GF-D8 (cell line): ENCODE measurements around the gene YARS1.

ENCODE experiments used
- DNase-seq: peaks from one replicate; lab custom pipeline; 2025; lab: John Stamatoyannopoulos, UW

The YARS1 gene

DNA sequence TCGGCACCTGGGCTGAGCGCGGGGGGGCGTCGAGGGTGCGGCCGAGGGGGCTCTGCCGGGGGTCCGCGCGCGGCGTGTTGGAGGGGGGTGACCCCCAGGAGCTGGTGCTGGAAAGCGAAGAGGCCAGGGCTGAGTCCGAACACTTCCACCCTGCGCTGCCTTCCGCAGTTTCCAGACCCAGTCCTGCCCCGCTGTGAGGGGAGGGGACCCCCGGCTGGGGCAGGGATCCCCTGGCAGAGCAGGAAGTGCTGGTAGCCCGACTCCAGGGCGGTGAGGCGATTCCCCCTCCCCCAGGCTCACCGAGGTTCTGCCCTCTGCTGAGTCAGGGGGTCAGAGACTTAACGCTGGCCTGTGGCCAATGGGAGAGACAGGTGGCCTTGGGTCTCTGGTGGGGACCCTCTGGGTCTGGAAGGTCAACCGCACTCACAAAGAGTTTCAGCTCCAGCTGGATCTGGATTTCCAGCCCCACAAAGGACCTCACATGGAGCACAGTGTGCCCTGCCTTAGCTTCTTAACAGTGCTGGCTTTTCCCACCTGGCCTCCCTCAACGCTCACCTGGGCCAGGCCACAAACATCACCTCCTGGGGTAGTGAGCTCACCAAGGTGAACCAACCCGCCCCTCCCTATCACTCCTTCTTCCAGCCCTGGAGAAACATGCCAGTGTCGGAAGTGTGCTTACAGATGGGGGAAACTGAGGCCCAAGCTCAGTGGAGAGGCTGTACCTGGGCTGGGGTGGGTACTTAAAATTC, 74.8 kb downstream of the YARS1 start:
- no peak for DNase-seq

DNA sequence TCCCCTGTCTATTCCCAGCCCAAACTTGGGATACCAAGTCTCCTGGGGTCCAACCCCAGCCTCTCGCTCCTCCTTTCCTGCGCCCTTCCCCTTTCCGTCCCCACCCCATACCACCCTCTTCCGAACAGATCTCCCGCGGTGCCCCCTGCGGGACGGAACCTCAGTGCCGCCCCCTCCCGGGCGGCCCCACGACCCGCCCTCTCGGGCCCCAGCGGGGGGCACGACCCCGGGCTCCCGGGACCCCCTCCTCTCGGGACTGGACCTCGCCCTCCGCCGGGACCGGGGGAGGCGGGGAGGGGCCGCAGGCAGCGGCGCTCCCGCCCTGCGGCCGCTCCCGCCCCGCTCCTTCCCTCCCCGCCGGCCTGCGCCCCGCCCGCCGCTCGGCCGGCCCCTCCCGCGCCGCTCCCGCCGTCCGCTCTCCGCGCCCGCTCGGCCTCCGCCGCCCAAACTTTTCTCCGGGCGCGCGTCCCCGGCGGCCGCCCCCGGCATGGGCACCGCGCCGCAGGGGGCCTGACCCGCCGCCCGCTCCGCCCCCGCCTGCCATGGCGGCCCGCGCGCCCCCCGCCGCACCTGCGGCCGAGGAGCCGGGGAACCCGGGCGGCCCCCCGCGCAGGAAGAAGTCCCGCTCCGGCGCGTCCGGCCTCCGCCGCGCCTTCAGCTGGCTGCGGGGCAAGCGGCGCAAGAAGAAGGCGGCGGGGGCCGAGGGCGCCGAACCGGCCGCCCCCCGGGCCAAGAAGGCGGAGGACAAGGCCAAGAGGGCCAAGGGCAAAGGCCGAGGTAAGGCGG, 75.6 kb downstream of the YARS1 start:
- no peak for DNase-seq

DNA sequence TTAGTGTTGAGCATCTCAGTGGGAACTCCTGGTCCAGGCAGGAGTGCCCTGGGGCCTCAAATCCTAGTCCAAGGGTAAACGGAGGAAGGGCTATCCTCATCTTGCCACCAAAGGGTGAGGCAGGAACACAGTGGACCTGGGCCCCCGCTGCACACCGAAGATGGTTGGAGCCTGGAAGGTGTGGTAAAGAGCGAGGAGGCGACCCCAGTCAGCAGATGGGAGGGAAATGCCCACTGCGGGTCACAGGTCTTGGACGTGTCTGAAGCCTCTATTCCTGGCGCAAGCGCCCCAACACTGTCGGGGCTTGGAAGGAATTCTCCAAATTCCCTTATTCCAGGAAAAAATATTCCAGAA, 76.1 kb downstream of the YARS1 start:
- DNase-seq, result no peak

DNA sequence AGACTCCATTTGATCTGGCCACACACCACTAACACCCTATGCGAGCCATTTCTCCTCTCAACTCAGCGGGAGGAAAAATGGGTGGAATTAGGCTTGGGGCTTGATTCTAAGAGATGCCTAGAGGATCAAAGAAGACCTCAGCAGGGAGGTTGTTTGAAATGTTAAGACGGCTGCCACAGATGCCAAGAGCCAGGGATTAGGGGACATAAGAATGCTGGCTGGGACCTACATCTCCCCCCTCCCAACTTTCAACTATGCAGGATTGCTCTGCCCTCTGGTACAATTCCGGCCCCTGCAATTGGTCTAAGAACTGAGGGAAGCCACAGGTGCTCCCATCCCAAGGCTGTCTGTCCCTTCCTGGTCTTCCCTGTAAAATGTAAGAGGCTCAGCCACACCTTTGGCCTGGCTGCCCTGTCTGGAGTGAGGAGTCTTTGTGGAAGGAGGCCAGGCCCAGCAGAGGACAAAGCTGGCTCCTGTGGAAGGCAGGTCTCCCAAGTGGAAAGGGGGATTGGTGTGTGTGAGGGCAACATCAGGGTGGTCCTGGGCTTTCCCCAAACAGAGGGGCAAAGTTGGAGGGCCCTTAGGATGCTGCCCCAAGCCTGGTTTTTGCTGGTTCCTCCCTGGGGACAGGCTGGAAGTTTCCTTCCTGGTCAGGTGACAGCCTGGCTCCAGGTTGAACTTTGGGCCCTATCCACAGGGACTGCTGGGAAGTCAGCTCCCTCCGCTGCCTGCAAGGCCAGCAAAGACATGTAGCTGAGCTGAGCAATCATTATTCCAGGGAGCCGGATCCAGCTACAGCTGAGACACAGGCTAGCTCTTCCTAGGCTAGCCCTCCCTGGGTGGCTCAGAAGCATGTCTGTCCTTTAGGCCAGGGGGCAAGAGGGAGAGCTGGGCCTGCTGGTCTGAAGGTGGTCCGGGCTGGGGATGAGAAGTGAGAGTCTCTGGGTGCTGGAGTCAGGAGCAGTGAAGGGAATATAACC, 80.1 kb downstream of the YARS1 start:
- DNase-seq, result no peak

DNA sequence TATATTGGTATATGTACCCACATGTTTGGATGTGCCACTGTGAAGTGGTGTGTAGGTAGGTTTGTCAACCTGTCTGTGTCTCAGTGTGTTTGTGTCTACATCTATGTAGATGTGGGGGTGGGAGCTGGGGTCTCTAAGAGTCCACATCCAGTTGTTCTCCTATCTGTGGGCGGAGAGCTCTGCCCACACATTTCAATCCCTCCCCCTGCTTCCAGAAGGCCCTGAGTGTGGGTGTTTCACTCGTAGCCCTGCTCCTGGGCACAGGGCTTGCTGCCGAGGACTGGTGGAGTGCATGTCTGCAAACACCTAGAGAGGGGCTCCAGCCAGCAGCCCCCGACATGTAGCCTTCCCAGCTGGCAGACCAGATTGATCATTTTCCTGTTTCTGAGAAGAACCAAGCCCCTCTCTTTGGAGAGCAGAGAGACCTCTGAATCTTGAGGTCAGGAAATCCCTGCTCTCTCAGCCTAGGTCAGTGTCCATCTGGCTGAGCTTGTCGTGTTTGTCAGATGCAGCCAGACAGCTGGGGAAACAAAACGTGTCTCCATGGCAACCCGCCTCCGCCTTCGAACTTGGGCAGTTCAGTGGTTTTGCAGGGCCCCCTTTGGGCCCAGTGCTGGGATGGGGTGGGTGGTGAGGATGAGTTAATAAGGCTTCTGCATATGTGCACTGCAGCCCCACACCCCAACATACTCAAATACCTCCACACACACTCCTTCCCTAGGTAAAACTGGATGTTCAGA, 83.4 kb downstream of the YARS1 start:
- no peak for DNase-seq

DNA sequence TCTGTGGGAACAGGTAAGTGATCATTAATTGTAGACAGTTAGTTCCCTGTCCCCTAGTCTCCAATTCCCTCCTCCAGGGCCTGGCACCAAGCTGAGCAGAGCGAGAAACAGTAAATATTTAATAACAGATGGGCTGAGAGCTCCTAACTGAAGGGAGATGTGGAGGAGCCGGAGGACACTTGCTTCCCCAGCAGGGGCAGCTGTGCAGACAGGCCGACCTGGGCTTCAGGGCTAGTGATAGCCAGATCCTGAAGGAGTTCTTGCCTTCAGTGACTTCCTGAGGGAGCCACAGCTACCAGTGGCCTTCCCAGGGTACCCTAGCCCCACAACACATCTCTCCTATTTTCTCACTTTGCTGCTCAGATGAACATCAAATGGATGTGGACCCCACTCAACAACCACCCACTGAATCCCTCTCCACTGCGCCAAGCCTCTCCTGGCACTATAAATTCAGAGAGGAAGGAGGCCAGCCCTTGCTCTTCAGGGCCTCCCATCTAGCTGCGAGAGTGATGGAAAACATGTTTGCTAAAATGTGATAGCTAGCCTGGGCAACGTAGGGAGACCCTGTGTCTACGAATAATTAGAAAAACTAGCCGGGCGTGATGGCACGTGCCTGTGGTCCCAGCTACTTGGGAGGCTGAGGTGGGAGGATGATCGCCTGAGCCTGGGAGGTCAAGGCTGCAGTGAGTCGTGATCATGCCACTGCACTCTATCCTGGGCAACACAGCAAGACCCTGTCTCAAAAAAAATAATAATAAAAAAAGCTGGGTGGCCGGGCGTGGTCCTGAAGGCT, 87.7 kb downstream of the YARS1 start:
- DNase-seq, result no peak

DNA sequence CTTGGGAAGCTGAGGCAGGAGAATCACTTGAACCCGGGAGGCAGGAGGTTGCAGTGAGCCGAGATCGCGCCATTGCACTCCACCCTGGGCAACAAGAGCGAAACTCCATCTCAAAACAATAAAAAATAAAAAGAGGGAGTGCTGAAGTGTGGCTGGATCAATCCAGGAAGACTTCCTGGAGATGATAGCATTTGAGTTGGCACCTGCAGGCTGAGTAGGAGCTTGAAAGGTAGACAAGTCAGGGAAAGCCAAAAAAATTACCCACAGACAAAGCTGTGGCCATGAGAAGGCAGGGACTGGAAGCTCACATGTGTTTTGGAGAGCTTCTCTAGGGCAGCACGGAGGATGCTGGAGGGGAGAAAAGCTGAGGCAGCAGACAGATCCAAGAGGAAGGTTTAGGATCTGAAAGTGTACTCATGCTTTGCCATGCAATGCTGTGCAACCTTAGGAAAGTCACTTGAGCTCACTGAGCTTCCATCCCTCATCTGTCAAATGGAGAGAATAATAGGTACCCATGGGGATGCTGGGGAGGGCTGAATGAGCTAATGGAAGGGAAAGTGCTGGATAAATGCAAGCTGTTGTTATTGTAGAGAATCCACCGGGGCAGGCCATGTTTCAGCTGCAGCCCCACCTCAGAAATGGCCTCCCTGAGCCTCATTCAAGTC, 88.6 kb downstream of the YARS1 start:
- no peak for DNase-seq

DNA sequence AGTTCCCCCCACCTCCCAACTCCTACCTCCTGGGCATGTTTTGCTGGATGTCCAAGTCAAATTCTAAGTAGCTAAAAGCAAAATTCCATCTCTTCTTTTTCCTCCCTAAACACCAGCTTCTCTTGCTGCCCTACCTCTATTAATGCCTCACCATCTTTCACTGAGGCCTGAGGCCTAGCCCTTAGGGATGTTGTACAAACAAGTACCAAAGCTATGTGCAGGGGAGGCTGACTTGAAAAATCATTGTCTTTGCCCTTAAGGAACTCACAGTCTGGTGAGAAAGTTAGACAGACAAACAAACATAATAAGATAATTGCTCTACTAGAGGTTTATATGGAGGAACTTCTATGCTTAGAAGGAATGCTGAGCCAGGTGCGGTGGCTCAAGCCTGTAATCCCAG, 89.3 kb downstream of the YARS1 start:
- no peak for DNase-seq

DNA sequence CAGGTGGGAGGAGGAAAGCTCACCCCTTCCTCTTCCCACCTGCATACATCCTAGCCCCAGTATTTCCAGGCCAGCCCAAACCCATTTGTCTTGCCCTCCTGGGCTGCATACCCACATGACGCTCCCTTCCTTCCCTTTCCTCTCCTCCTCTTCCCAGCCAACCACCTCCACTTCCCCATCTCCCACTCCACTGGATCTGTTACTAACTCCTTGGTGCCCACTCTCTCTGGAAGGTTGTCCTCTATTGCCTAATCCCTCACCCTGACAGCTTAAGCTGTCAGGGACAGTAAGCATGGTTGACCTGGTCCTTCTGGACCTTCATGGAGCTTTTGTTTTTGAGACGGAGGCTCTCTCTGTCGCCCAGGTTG, 91.6 kb downstream of the YARS1 start:
- no peak for DNase-seq
